Bronchial epithelial cell (primary cell): ENCODE measurements around the gene C16orf74. TPM values are rescaled to one million over a fixed set of nuclear protein-coding genes. Genes with fewer than 3 reads are reported as not detected.

Source experiments
- DNase-seq: peaks from one replicate; pipeline ENCODE4 v3.0.0-alpha.2; 2010; ENCODE audit warnings: low read depth
- FAIRE-seq: peaks from 2 replicates; lab custom pipeline; 2011; peaks lifted over from hg19 to GRCh38; lab: Jason Lieb, UNC
- H3K27me3 ChIP-seq: 2 replicates; pipeline ENCODE4 v1.5.1; 2011; ENCODE audit warnings: low read length; ENCODE audit not compliant: control insufficient read depth, insufficient read depth
- H3K36me3 ChIP-seq: 2 replicates; pipeline ENCODE4 v1.5.1; 2011; ENCODE audit warnings: low read length; ENCODE audit not compliant: control insufficient read depth, insufficient read depth
- H3K4me3 ChIP-seq: 2 replicates; pipeline ENCODE4 v1.5.1; 2011; ENCODE audit warnings: mild to moderate bottlenecking, low read depth, low read length, control low read depth
- CTCF ChIP-seq: IDR thresholded peaks from 2 replicates; pipeline ENCODE4 v1.5.1; 2011; ENCODE audit warnings: mild to moderate bottlenecking, moderate library complexity, low read length, control low read depth, inconsistent platforms; ENCODE audit not compliant: insufficient read depth, severe bottlenecking
- total RNA-seq: library from RNA; depleted of rRNA; stranded (reverse); fragments of >200 nt; gene quantifications from 2 replicates; pipeline ENCODE4 v1.2.1, GENCODE V29; 2014

Gene C16orf74
- total RNA-seq, 1 donor from 2014 or later, result 167 TPM

GRCh38 chr16:85738923-85739715 lies 11.8 kb downstream of the C16orf74 start:
- FAIRE-seq, result no peak
- DNase-seq, result no peak
- TF ChIP-seq CTCF, result no peak
- peaks cover 36% of the 10 kb centered on the region for H3K36me3 ChIP-seq
- H3K27me3 ChIP-seq, result no peaks in the 10 kb centered on the region
- no peak overlapping the region for H3K4me3 ChIP-seq

- H3K36me3 ChIP-seq, result peaks cover 36% of the 10 kb centered on the region
Measured at GRCh38 chr16:85736921-85737320, 14.0 kb downstream of the C16orf74 start.

GRCh38 chr16:85735946-85736345 lies 14.9 kb downstream of the C16orf74 start:
- TF ChIP-seq CTCF, result no peak
- Histone ChIP-seq H3K4me3 (no peak overlapping the region), H3K36me3 (peaks cover 37% of the 10 kb centered on the region), H3K27me3 (no peaks in the 10 kb centered on the region)
- FAIRE-seq (no peak), DNase-seq (no peak)

More at GRCh38 chr16:85736921-85737320, 14.0 kb downstream of the C16orf74 start:
- FAIRE-seq, result no peak
- DNase-seq, result no peak
- no peaks in the 10 kb centered on the region for H3K27me3 ChIP-seq
- TF ChIP-seq CTCF, result no peak
- H3K4me3 ChIP-seq, result no peak overlapping the region

GRCh38 chr16:85735225-85735635 lies 15.7 kb downstream of the C16orf74 start:
- no peak for DNase-seq
- no peak for TF ChIP-seq CTCF
- no peak for FAIRE-seq
- Histone ChIP-seq H3K4me3 (no peak overlapping the region), H3K36me3 (peaks cover 36% of the 10 kb centered on the region), H3K27me3 (no peaks in the 10 kb centered on the region)

- H3K36me3 ChIP-seq, result peaks cover 40% of the 10 kb centered on the region
- FAIRE-seq, result no peak
- no peak overlapping the region for H3K4me3 ChIP-seq
- no peaks in the 10 kb centered on the region for H3K27me3 ChIP-seq
- no peak for TF ChIP-seq CTCF
- no peak for DNase-seq
Measured at GRCh38 chr16:85734311-85735017, 16.4 kb downstream of the C16orf74 start.
